Left renal pelvis (tissue), 4 donors: ENCODE measurements around the gene DCLK3. TPM values are rescaled to one million over a fixed set of nuclear protein-coding genes. Genes with fewer than 3 reads are reported as not detected.

Source experiments
- DNase-seq, 4 donors: peaks; one replicate each; pipeline ENCODE4 v3.0.0-alpha.2; 2013; ENCODE audit warnings: low read depth in 4 of 4, low spot score in 3 of 4
- polyA plus RNA-seq, 4 donors: library from polyadenylated mRNA; unstranded; fragments of 120-200 nt; gene quantifications; one replicate each; pipeline ENCODE4 v1.2.1, GENCODE V29; 2013; ENCODE audit not compliant: insufficient read length in 4 of 4

The DCLK3 gene
- polyA plus RNA-seq, 4 donors = 0.59 to 1.0 (median 0.81) TPM

GRCh38 chr3:36765104-36765503 is 751 bp upstream of the DCLK3 start:
- no peak for DNase-seq

GRCh38 chr3:36764704-36765038 is 318 bp upstream of the DCLK3 start:
- DNase-seq = no peak

DNA sequence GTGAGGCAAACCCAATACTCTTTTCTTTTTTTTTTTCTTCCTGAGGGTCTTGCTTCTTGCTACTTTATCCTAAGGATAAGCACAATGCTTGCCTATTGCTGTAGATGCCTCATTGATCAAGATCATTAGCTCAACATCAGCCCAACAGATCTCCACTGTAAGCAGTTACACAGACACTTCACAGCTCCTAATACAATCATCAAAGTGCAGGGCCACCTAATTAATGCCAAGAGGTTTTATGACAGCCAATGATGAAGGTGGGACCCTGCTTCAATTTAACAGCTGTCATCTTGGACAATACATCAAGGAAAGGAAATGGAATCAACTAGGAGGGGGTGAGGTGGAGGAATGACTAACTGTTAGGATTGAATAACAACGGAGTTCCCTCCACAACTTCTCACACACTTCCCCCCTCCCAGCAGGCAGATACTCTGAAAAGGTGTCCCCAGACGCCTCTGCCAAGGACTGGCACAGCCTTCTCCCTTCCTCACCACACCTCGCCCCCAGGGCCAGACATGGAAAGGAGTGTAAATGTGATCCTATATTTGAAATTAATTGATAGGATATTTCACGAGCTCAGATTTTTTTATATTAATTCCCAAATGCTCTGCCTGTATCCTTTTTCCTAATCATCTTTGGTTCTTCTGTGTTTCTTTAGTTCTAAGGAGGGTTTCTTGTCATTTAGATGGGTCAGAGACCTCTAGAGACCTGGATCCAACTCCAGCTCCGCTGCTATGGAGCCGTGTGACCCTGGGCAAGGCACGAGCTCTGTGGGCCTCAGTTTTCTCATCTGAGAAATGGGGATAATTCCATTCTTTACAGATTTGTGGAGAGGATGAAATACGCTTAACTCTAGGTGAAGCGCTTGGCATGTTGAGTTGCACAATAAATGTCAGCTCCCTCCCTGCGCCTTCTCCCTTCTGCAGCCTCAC is 1.2 kb downstream of the DCLK3 start:
- DNase-seq = no peak

GRCh38 chr3:36761779-36762178 is 2.6 kb downstream of the DCLK3 start:
- no peak for DNase-seq

GRCh38 chr3:36756269-36756668 is 8.1 kb downstream of the DCLK3 start:
- no peak for DNase-seq

DNA sequence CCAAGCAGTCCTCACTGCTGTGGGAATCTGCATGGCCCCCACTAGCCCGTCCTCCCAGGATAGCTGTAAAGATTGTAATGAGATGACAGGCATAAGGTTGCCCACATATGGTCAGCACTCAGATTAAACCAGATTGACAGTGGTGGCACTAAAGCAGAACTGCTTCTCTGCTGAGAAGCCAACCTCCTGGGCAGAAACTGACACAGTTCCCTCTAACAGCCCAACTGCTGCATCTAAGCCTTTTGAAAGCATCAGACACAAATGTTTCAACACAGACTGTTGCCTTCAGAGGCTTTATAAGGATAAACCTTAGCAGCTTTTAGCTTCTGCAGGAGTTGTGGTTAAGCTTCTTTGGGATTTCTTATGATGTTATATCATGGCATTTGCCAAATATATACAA is 13.0 kb downstream of the DCLK3 start:
- no peak for DNase-seq

DNA sequence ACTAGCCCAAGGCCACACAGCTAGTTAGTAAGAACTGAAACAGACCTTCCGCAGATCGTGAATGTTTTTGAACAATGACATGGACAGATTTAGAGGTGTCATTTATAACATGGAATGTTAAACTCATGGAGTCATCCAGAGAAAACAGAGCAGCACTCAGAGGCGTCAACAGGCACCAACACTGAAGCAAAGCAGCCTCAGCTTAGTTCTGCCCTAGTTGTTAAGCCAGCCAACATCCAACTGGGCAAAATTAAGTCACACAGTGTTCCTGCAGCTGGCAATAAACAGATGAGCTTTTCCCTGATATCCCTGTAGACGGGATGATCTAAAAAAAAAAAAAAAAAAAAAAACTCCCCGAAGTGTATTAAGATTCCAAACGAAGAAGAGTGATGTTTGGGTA is 13.6 kb downstream of the DCLK3 start:
- no peak for DNase-seq

GRCh38 chr3:36744763-36745162 is 19.6 kb downstream of the DCLK3 start:
- no peak for DNase-seq

- DNase-seq = no peak
Measured at GRCh38 chr3:36743826-36744225, 20.5 kb downstream of the DCLK3 start.

DNA sequence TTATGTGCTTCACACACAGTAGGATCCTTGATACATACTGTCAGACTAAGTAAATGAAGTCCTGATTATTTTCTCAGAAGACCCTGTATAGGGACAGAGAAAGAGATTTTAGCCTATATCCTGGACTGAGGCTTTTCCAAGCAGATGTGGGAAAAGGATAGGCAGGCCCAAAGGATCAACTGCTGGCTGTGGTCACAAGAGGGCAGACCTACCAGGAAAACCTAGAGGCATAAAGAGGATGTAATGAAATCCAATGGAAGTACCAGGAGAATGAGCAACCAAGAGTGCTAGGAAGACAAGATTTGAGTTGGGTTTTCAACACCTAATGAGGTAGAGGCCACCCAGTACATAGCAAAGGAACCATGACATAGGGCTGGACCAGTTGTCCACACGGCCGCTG is 23.1 kb downstream of the DCLK3 start:
- no peak for DNase-seq

GRCh38 chr3:36740787-36741186 is 23.6 kb downstream of the DCLK3 start:
- DNase-seq = no peak

GRCh38 chr3:36738702-36739101 is 25.7 kb downstream of the DCLK3 start:
- DNase-seq = no peak

DNA sequence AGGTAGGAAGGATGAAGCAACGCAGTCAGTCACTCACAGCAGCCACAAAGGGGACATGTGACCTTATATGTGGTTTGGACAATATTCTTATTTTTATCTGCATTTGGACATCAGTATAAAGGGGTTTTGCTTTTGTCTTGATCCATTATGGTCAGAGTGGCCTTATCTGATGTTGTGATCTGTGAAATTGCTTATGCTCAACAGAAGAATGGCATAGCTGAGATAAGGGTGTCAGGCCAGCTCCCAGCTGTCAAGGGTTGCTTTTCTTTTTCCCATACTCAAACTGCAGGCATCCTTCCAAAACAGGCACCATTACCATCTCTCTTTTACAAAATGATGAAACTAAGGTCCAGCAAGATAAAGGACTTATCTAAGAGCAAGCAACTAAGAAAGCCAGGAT is 28.1 kb downstream of the DCLK3 start:
- DNase-seq = no peak

GRCh38 chr3:36734742-36735141 is 29.6 kb downstream of the DCLK3 start:
- no peak for DNase-seq

GRCh38 chr3:36733723-36734122 is 30.6 kb downstream of the DCLK3 start:
- no peak for DNase-seq

GRCh38 chr3:36733162-36733696 is 31.1 kb downstream of the DCLK3 start:
- DNase-seq = no peak

DNA sequence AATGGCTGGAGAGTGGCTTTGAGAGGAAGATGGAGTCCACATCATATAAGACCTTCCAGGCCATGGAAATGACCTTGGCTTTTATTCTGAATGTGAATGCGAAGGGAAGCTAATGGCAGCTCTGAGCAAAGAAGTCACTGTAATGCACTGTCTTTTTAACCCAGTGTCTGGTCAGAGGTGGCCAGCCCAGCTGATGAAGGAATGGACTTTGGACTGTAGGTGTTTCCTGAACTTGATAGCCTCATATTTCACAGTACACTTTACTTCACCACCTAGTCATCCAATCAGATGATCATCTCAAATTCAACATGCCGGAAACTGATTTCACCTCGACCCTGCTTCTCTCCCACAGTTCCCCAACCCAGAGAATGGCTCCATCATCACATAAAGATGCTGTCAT is 33.4 kb downstream of the DCLK3 start:
- no peak for DNase-seq

GRCh38 chr3:36729204-36730056 is 34.9 kb downstream of the DCLK3 start:
- DNase-seq = peak; percentile 10 to 27 (median 20)

DNA sequence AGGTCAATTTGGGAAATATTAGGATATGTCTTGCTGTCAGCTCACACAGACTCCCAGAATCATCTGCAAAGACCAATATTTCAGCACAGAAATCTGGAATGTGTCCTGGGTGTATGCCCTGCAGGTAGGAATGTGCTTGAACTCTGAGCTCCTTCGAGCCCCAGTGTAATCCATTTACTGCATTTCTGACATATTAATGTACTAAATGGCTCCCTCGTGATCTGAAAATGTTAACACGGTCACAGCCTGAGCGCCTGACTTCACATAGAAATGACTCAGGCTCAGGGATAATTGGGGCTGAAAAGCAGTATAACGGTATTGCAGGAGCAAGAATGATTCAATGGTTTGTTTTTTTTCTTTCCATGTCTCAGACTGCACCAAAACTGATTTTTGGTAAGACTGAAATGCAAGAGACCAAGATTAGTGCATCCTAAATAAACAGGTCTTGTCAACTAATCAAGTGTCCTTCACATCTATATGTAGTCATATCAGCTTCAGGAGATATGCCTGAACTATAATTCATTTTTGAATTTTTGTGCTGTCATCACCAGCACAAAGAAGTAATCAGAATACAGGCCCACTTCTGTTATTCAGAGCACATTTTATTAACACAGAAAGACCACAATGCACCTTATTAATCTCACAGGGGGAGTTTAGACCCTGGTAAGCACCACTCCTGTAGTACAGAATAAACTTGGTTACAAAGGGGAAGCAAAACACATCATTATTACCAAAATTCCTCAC is 49.8 kb downstream of the DCLK3 start:
- DNase-seq = no peak

GRCh38 chr3:36713904-36714303 is 50.4 kb downstream of the DCLK3 start:
- no peak for DNase-seq

DNA sequence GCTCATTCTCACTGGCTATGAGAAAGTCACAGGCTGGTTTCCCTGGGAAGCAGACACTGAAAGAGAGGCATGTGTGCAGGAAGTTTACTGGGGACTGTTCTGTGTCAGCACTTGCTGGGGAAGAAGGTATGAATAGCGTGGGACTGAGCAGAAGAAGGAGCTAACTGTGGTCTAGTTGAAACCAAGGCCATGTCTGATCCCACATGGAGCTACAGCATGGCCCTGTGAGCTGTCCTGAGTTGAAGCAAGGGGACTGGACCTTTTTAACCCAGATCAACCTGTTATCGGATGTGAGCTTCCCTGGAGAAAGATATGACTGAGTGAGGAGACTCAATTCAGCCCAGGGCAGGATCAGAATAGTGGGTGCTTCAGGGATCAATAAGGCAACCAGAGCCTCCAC is 53.7 kb downstream of the DCLK3 start:
- no peak for DNase-seq
